Measurements from ENCODE around the gene BID. TPM values are rescaled to one million over a fixed set of nuclear protein-coding genes. Genes with fewer than 3 reads are reported as not detected.

The BID gene
- total and polyA plus RNA-seq, 2 donors from 2014 or later: 10.6 to 12.5 TPM

GRCh38 chr22:17746916-17747315 lies 27.4 kb downstream of the BID start:
- no peaks in the 10 kb centered on the region for H3K4me1 ChIP-seq (ENCODE audit: control insufficient read depth in 2 of 3, insufficient read depth in 2 of 3, low read depth in 1 of 3, low read length in 3 of 3)
- intact Hi-C loops (cut with DNase I): no loop called here
- TF ChIP-seq, protein P1, sequence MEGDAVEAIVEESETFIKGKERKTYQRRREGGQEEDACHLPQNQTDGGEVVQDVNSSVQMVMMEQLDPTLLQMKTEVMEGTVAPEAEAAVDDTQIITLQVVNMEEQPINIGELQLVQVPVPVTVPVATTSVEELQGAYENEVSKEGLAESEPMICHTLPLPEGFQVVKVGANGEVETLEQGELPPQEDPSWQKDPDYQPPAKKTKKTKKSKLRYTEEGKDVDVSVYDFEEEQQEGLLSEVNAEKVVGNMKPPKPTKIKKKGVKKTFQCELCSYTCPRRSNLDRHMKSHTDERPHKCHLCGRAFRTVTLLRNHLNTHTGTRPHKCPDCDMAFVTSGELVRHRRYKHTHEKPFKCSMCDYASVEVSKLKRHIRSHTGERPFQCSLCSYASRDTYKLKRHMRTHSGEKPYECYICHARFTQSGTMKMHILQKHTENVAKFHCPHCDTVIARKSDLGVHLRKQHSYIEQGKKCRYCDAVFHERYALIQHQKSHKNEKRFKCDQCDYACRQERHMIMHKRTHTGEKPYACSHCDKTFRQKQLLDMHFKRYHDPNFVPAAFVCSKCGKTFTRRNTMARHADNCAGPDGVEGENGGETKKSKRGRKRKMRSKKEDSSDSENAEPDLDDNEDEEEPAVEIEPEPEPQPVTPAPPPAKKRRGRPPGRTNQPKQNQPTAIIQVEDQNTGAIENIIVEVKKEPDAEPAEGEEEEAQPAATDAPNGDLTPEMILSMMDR (IDR thresholded peaks at IDR 0.05; ENCODE audit: borderline replicate concordance, extremely low read depth, insufficient read depth): no peak
- FAIRE-seq: no peak
- no peak overlapping the region for H3K27ac ChIP-seq (ENCODE audit: low read depth in 2 of 2, low read length in 2 of 2)
- DNase-seq: no peak
- no peaks in the 10 kb centered on the region for H3K9me3 ChIP-seq (ENCODE audit: control insufficient read depth in 2 of 3, insufficient read depth in 1 of 3, low read length in 3 of 3)
- H3K4me3 ChIP-seq (ENCODE audit: low read length in 3 of 3): no peak overlapping the region
- no peaks in the 10 kb centered on the region for H3K27me3 ChIP-seq (ENCODE audit: control insufficient read depth, insufficient read depth, low read length)
- H3K36me3 ChIP-seq (ENCODE audit: control insufficient read depth in 2 of 3, insufficient read depth in 3 of 3, low read length in 3 of 3): no peaks in the 10 kb centered on the region
- H3K9ac ChIP-seq (ENCODE audit: low read length in 3 of 3): no peak overlapping the region

GRCh38 chr22:17744430-17744829 lies 29.8 kb downstream of the BID start:
- intact Hi-C loops (cut with DNase I): no loop called here
- Histone ChIP-seq H3K4me1 (ENCODE audit: control insufficient read depth in 2 of 3, insufficient read depth in 2 of 3, low read depth in 1 of 3, low read length in 3 of 3) (no peaks in the 10 kb centered on the region), H3K27ac (ENCODE audit: low read depth in 2 of 2, low read length in 2 of 2) (no peak overlapping the region), H3K36me3 (ENCODE audit: control insufficient read depth in 2 of 3, insufficient read depth in 3 of 3, low read length in 3 of 3) (no peaks in the 10 kb centered on the region), H3K4me3 (ENCODE audit: low read length in 3 of 3) (no peak overlapping the region), H3K9me3 (ENCODE audit: control insufficient read depth in 2 of 3, insufficient read depth in 1 of 3, low read length in 3 of 3) (no peaks in the 10 kb centered on the region), H3K9ac (ENCODE audit: low read length in 3 of 3) (no peak overlapping the region), H3K27me3 (ENCODE audit: control insufficient read depth, insufficient read depth, low read length) (no peaks in the 10 kb centered on the region)
- DNase-seq (no peak), FAIRE-seq (no peak)
- TF ChIP-seq, protein P1 (IDR thresholded peaks at IDR 0.05; ENCODE audit: borderline replicate concordance, extremely low read depth, insufficient read depth): no peak

DNA sequence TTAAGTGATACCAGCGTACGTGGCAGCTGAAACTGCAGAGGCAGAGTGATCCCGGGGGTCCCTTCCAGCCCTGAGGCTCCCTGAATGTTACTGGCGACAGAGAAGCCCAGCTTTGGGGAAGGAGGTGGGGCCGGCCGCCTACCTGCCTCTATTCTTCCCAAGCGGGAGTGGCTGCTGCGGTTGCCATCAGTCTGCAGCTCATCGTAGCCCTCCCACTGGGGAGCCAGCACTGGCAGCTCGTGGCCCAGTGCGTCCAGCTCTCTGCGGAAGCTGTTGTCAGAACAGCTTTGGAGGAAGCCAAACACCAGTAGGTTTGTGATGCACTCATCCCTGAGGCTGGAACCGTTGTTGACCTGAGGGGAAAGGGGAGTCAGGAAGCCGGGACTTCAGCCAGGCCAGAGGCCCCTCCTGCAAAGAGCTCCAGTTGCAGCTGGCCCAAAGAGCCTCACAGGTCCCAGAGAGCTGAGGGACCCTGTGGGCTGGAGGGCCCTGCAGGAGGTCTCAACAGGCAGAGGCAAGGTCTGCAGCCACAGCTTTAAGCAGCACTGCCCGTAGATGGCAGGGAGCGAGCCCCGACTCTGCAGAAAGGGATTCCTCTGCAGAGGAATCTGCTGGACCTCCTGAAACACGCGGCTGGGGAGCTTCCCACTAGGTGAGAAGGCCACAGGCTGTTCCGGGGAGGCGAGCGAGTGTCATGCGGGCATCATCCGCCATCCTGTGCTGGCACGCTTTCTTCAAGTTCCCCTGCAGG lies 30.4 kb downstream of the BID start:
- Histone ChIP-seq H3K4me3 (ENCODE audit: low read length in 3 of 3) (no peak overlapping the region), H3K27me3 (ENCODE audit: control insufficient read depth, insufficient read depth, low read length) (no peaks in the 10 kb centered on the region), H3K9me3 (ENCODE audit: control insufficient read depth in 2 of 3, insufficient read depth in 1 of 3, low read length in 3 of 3) (no peaks in the 10 kb centered on the region)

More for the DNA sequence above, 30.4 kb downstream of the BID start:
- DNase-seq: no peak
- TF ChIP-seq, protein P1 (IDR thresholded peaks at IDR 0.05; ENCODE audit: borderline replicate concordance, extremely low read depth, insufficient read depth): no peak
- no peaks in the 10 kb centered on the region for H3K36me3 ChIP-seq (ENCODE audit: control insufficient read depth in 2 of 3, insufficient read depth in 3 of 3, low read length in 3 of 3)
- FAIRE-seq: no peak
- H3K9ac ChIP-seq (ENCODE audit: low read length in 3 of 3): no peak overlapping the region
- intact Hi-C loops (cut with DNase I): no loop called here
- H3K4me1 ChIP-seq (ENCODE audit: control insufficient read depth in 2 of 3, insufficient read depth in 2 of 3, low read depth in 1 of 3, low read length in 3 of 3): no peaks in the 10 kb centered on the region
- H3K27ac ChIP-seq (ENCODE audit: low read depth in 2 of 2, low read length in 2 of 2): no peak overlapping the region
